ENCODE measurements around the gene ITGB6. TPM values are rescaled to one million over a fixed set of nuclear protein-coding genes. Genes with fewer than 3 reads are reported as not detected.

The ITGB6 gene
- total RNA-seq, 4 donors from 2014 or later = 4.4 to 13.8 (median 10.0) TPM

GRCh38 chr2:160224507-160224906 is 24.4 kb upstream of the ITGB6 start:
- Histone ChIP-seq H3K9me3 (no peaks in the 10 kb centered on the region), H3K27ac (peak overlapping the region; percentile 82), H3K36me3 (no peaks in the 10 kb centered on the region), H3K4me3 (no peak overlapping the region), H3K4me1 (peaks cover 97% of the 10 kb centered on the region), H3K27me3 (no peaks in the 10 kb centered on the region)
- TF ChIP-seq EP300 (IDR thresholded peaks at IDR 0.05) (no peak), POLR2A (IDR thresholded peaks at IDR 0.05) (no peak), CTCF (IDR thresholded peaks at IDR 0.05) (no peak), POLR2AphosphoS5 (IDR thresholded peaks at IDR 0.05) (no peak)
- no peak for DNase-seq (ENCODE audit: low spot score in 2 of 2)
- WGBS = 76% methylated on average over 3 of the region's 3 CpGs

- no peak for DNase-seq (ENCODE audit: low spot score in 2 of 2)
- WGBS = 41% methylated on average over 3 of the region's 3 CpGs
- Histone ChIP-seq H3K36me3 (no peaks in the 10 kb centered on the region), H3K9me3 (no peaks in the 10 kb centered on the region), H3K27ac (peak overlapping the region; percentile 82), H3K4me3 (no peak overlapping the region), H3K27me3 (no peaks in the 10 kb centered on the region), H3K4me1 (peaks cover 93% of the 10 kb centered on the region)
- TF ChIP-seq EP300 (IDR thresholded peaks at IDR 0.05) = no peak
- no peak for TF ChIP-seq POLR2AphosphoS5 (IDR thresholded peaks at IDR 0.05)
Measured at GRCh38 chr2:160224060-160224459, 24.0 kb upstream of the ITGB6 start.

- 72% methylated on average over 3 of the region's 3 CpGs for WGBS
- Histone ChIP-seq H3K36me3 (no peaks in the 10 kb centered on the region), H3K4me1 (peaks cover 89% of the 10 kb centered on the region), H3K27me3 (no peaks in the 10 kb centered on the region), H3K9me3 (no peaks in the 10 kb centered on the region), H3K4me3 (no peak overlapping the region), H3K27ac (peak overlapping the region; percentile 82)
- DNase-seq (ENCODE audit: low spot score in 2 of 2) = no peak
- TF ChIP-seq CTCF (IDR thresholded peaks at IDR 0.05) (no peak), POLR2AphosphoS5 (IDR thresholded peaks at IDR 0.05) (no peak), EP300 (IDR thresholded peaks at IDR 0.05) (no peak)
Measured at GRCh38 chr2:160223560-160223959, 23.5 kb upstream of the ITGB6 start.

- DNase-seq (ENCODE audit: low spot score in 2 of 2) = no peak
- TF ChIP-seq POLR2A (IDR thresholded peaks at IDR 0.05) (no peak), EP300 (IDR thresholded peaks at IDR 0.05) (no peak), POLR2AphosphoS5 (IDR thresholded peaks at IDR 0.05) (no peak), CTCF (IDR thresholded peaks at IDR 0.05) (no peak)
- H3K4me3 ChIP-seq = no peak overlapping the region
- H3K9me3 ChIP-seq = no peaks in the 10 kb centered on the region
- H3K27ac ChIP-seq = peak overlapping the region; percentile 82
- 72% methylated on average over 7 of the region's 7 CpGs for WGBS
- no peaks in the 10 kb centered on the region for H3K27me3 ChIP-seq
- H3K4me1 ChIP-seq = peaks cover 81% of the 10 kb centered on the region
- no peaks in the 10 kb centered on the region for H3K36me3 ChIP-seq
Measured at GRCh38 chr2:160222546-160223283, 22.6 kb upstream of the ITGB6 start.

GRCh38 chr2:160221391-160222276 is 21.6 kb upstream of the ITGB6 start:
- no peak for TF ChIP-seq EP300 (IDR thresholded peaks at IDR 0.05)
- TF ChIP-seq POLR2AphosphoS5 (IDR thresholded peaks at IDR 0.05) = no peak
- TF ChIP-seq CTCF (IDR thresholded peaks at IDR 0.05) = no peak
- TF ChIP-seq POLR2A (IDR thresholded peaks at IDR 0.05) = no peak
- no peaks in the 10 kb centered on the region for H3K36me3 ChIP-seq
- peaks cover 71% of the 10 kb centered on the region for H3K4me1 ChIP-seq
- no peaks in the 10 kb centered on the region for H3K27me3 ChIP-seq
- H3K27ac ChIP-seq = peak overlapping the region; percentile 82
- WGBS = 35% methylated on average over 9 of the region's 12 CpGs
- DNase-seq (ENCODE audit: low spot score in 2 of 2) = peak in 1 of 2 donors; percentile 75
- H3K4me3 ChIP-seq = no peak overlapping the region
- H3K9me3 ChIP-seq = no peaks in the 10 kb centered on the region
